SJCRH30 (cell line): Measurements from ENCODE around the gene AGXT. TPM values are rescaled to one million over a fixed set of nuclear protein-coding genes. Genes with fewer than 3 reads are reported as not detected.

Source experiments
- DNase-seq, 2 experiments: peaks; one replicate each; pipeline ENCODE4 v3.0.0-alpha.2; 2015 to 2020
- H3K27ac ChIP-seq: fragments of 250-450 bp; sonication (Bioruptor Pico); 2 replicates; pipeline ENCODE4 v1.5.1; 2020; ENCODE audit warnings: mild to moderate bottlenecking, moderate library complexity
- H3K27me3 ChIP-seq: fragments of 250-450 bp; sonication (Bioruptor Pico); 2 replicates; pipeline ENCODE4 v1.5.1; 2020; ENCODE audit warnings: mild to moderate bottlenecking, moderate library complexity
- H3K36me3 ChIP-seq: fragments of 250-450 bp; sonication (Bioruptor Pico); 2 replicates; pipeline ENCODE4 v1.5.1; 2020; ENCODE audit warnings: mild to moderate bottlenecking, moderate library complexity
- H3K4me1 ChIP-seq: fragments of 250-450 bp; sonication (Bioruptor Pico); 2 replicates; pipeline ENCODE4 v1.5.1; 2020; ENCODE audit warnings: mild to moderate bottlenecking, moderate library complexity
- H3K4me3 ChIP-seq: fragments of 250-450 bp; sonication (Bioruptor Pico); 2 replicates; pipeline ENCODE4 v1.5.1; 2020; ENCODE audit warnings: mild to moderate bottlenecking, moderate library complexity
- H3K9me3 ChIP-seq: fragments of 250-450 bp; sonication (Bioruptor Pico); replicated peaks from 2 replicates; pipeline ENCODE4 v1.5.1; 2020; ENCODE audit warnings: mild to moderate bottlenecking, moderate library complexity
- total RNA-seq: library from RNA; depleted of rRNA; stranded (reverse); fragments of >200 nt; shearing (Covaris generic); gene quantifications from 2 replicates; pipeline ENCODE4 v1.2.3, GENCODE V29; 2014; rRNA removed

The AGXT gene
- total RNA-seq = 1.3 and 1.7 TPM in 2 replicates

GRCh38 chr2:240868286-240869108 lies at the start of gene AGXT:
TSS of gene AGXT (plus strand) at chr2:240868824. CDS start at chr2:240868866, 42 bp downstream.
- Histone ChIP-seq H3K36me3 (no peaks in the 10 kb centered on the region), H3K4me1 (peaks cover 28% of the 10 kb centered on the region; the same call in 1 of the 2 replicates), H3K27me3 (no peaks in the 10 kb centered on the region), H3K9me3 (no peaks in the 10 kb centered on the region), H3K4me3 (no peak within 1 kb of the TSS), H3K27ac (peak within 1 kb of the TSS; percentile 3; the same call in 1 of the 2 replicates)
- DNase-seq = peak; percentile 53 to 62

GRCh38 chr2:240819126-240819857 lies 49.3 kb upstream of the AGXT start:
- no peak for DNase-seq
- no peak overlapping the region for H3K27ac ChIP-seq
- peaks cover 11% of the 10 kb centered on the region; the same call in 1 of the 2 replicates for H3K4me1 ChIP-seq
- peaks cover 37% of the 10 kb centered on the region for H3K27me3 ChIP-seq
- H3K9me3 ChIP-seq = peaks cover 9% of the 10 kb centered on the region
- H3K4me3 ChIP-seq = peak overlapping the region; percentile 40
- 0 out of 2 replicates have a peak, but pooled peaks cover 2% of the 10 kb centered on the region for H3K36me3 ChIP-seq

GRCh38 chr2:240819858-240820606 lies 48.6 kb upstream of the AGXT start, which contains the start of gene KIF1A:
TSS of gene KIF1A (minus strand) at chr2:240820219. CDS start at chr2:240797752, 22,467 bp downstream.
- H3K27ac ChIP-seq = no peak within 1 kb of the TSS
- H3K36me3 ChIP-seq = 0 out of 2 replicates have a peak, but pooled peaks cover 2% of the 10 kb centered on the region
- peak within 1 kb of the TSS; percentile 40 for H3K4me3 ChIP-seq
- DNase-seq = no peak
- H3K27me3 ChIP-seq = peaks cover 41% of the 10 kb centered on the region
- H3K4me1 ChIP-seq = peaks cover 11% of the 10 kb centered on the region; the same call in 1 of the 2 replicates
- H3K9me3 ChIP-seq = peaks cover 9% of the 10 kb centered on the region

- Histone ChIP-seq H3K4me3 (peak overlapping the region; percentile 28), H3K4me1 (peaks cover 11% of the 10 kb centered on the region; the same call in 1 of the 2 replicates), H3K9me3 (peaks cover 9% of the 10 kb centered on the region), H3K27ac (no peak overlapping the region), H3K36me3 (0 out of 2 replicates have a peak, but pooled peaks cover 2% of the 10 kb centered on the region), H3K27me3 (peaks cover 41% of the 10 kb centered on the region)
- DNase-seq = no peak
These were observed 47.8 kb upstream of the AGXT start for GRCh38 chr2:240820607-240821428.

GRCh38 chr2:240821429-240821778 lies 47.2 kb upstream of the AGXT start:
- no peak overlapping the region for H3K27ac ChIP-seq
- DNase-seq = no peak
- no peak overlapping the region for H3K4me3 ChIP-seq
- H3K4me1 ChIP-seq = peaks cover 11% of the 10 kb centered on the region; the same call in 1 of the 2 replicates
- 0 out of 2 replicates have a peak, but pooled peaks cover 2% of the 10 kb centered on the region for H3K36me3 ChIP-seq
- peaks cover 9% of the 10 kb centered on the region for H3K9me3 ChIP-seq
- peaks cover 41% of the 10 kb centered on the region for H3K27me3 ChIP-seq

GRCh38 chr2:240822280-240822847 lies 46.3 kb upstream of the AGXT start:
- Histone ChIP-seq H3K36me3 (0 out of 2 replicates have a peak, but pooled peaks cover 2% of the 10 kb centered on the region), H3K27me3 (peaks cover 41% of the 10 kb centered on the region)

GRCh38 chr2:240823449-240824336 lies 44.9 kb upstream of the AGXT start:
- 0 out of 2 replicates have a peak, but pooled peaks cover 2% of the 10 kb centered on the region for H3K36me3 ChIP-seq
- no peak overlapping the region for H3K4me3 ChIP-seq
- no peak for DNase-seq
- H3K4me1 ChIP-seq = peaks cover 11% of the 10 kb centered on the region; the same call in 1 of the 2 replicates
- H3K9me3 ChIP-seq = peaks cover 9% of the 10 kb centered on the region
- H3K27ac ChIP-seq = no peak overlapping the region
- peaks cover 44% of the 10 kb centered on the region for H3K27me3 ChIP-seq

More at GRCh38 chr2:240822280-240822847, 46.3 kb upstream of the AGXT start:
- peaks cover 9% of the 10 kb centered on the region for H3K9me3 ChIP-seq
- H3K4me3 ChIP-seq = no peak overlapping the region
- H3K4me1 ChIP-seq = peaks cover 11% of the 10 kb centered on the region; the same call in 1 of the 2 replicates
- no peak for DNase-seq
- H3K27ac ChIP-seq = no peak overlapping the region

- H3K4me3 ChIP-seq = no peak overlapping the region
- peaks cover 39% of the 10 kb centered on the region for H3K27me3 ChIP-seq
- H3K9me3 ChIP-seq = peaks cover 9% of the 10 kb centered on the region
- H3K36me3 ChIP-seq = 0 out of 2 replicates have a peak, but pooled peaks cover 2% of the 10 kb centered on the region
- H3K4me1 ChIP-seq = peaks cover 6% of the 10 kb centered on the region; the same call in 1 of the 2 replicates
- DNase-seq = no peak
- H3K27ac ChIP-seq = no peak overlapping the region
These were observed 43.1 kb upstream of the AGXT start for GRCh38 chr2:240825476-240825875.

- Histone ChIP-seq H3K27ac (no peak overlapping the region), H3K9me3 (no peaks in the 10 kb centered on the region), H3K4me3 (peak overlapping the region; percentile 23; the same call in 1 of the 2 replicates), H3K36me3 (no peaks in the 10 kb centered on the region), H3K4me1 (peaks cover 4% of the 10 kb centered on the region), H3K27me3 (peaks cover 3% of the 10 kb centered on the region; the same call in 1 of the 2 replicates)
- DNase-seq = no peak
These were observed 36.9 kb upstream of the AGXT start for GRCh38 chr2:240831594-240832204.

- DNase-seq = peak; percentile 87 to 90
- Histone ChIP-seq H3K27me3 (peaks cover 3% of the 10 kb centered on the region; the same call in 1 of the 2 replicates), H3K9me3 (no peaks in the 10 kb centered on the region), H3K36me3 (no peaks in the 10 kb centered on the region), H3K27ac (no peak overlapping the region), H3K4me1 (peaks cover 6% of the 10 kb centered on the region), H3K4me3 (peak overlapping the region; percentile 23; the same call in 1 of the 2 replicates)
These were observed 36.4 kb upstream of the AGXT start for GRCh38 chr2:240832205-240832727.

GRCh38 chr2:240832921-240833494 lies 35.6 kb upstream of the AGXT start:
- no peak for DNase-seq
- no peak overlapping the region for H3K4me3 ChIP-seq
- H3K27me3 ChIP-seq = no peaks in the 10 kb centered on the region; the same call in 1 of the 2 replicates
- no peaks in the 10 kb centered on the region for H3K9me3 ChIP-seq
- no peak overlapping the region for H3K27ac ChIP-seq
- no peaks in the 10 kb centered on the region for H3K36me3 ChIP-seq
- H3K4me1 ChIP-seq = peaks cover 6% of the 10 kb centered on the region
